Activated CD8-positive, alpha-beta T cell treated with anti-CD3 and anti-CD28 coated beads for 36 hours (primary cell): Measurements from ENCODE around the gene PARP2. TPM values are rescaled to one million over a fixed set of nuclear protein-coding genes. Genes with fewer than 3 reads are reported as not detected.

Source experiments
- ATAC-seq: fragments of 200-7000 bp; cut with Tn5 transposase; one replicate; pipeline ENCODE4 v1.10.0; 2021; ENCODE audit warnings: mild to moderate bottlenecking, moderate library complexity
- CTCF ChIA-PET: fragments of 350-600 bp; sonication (Branson Sonifier 250); formaldehyde crosslinking; loops from one replicate; lab custom pipeline; 2021; ENCODE audit warnings: antibody characterized with exemption; lab: Charles Lee
- POLR2A ChIA-PET: fragments of 350-600 bp; sonication (Branson Sonifier 250); formaldehyde crosslinking; loops from one replicate; lab custom pipeline; 2021; ENCODE audit warnings: antibody characterized with exemption; lab: Charles Lee
- DNase-seq: peaks from one replicate; pipeline ENCODE4 v3.0.0-alpha.2; 2020
- H3K27ac Mint-ChIP-seq: one replicate; pipeline ENCODE4 v1.8.0; 2021; ENCODE audit warnings: mild to moderate bottlenecking, mixed read lengths
- H3K27me3 Mint-ChIP-seq: one replicate; pipeline ENCODE4 v1.8.0; 2021; ENCODE audit warnings: mixed read lengths
- H3K36me3 Mint-ChIP-seq: one replicate; pipeline ENCODE4 v1.8.0; 2021; ENCODE audit warnings: low read depth, mixed read lengths
- H3K4me1 Mint-ChIP-seq: one replicate; pipeline ENCODE4 v1.8.0; 2021; ENCODE audit warnings: low read depth, mixed read lengths
- H3K4me3 Mint-ChIP-seq: one replicate; pipeline ENCODE4 v1.8.0; 2021; ENCODE audit warnings: mild to moderate bottlenecking, moderate library complexity, mixed read lengths
- H3K9me3 Mint-ChIP-seq: one replicate; pipeline ENCODE4 v1.8.0; 2021; ENCODE audit warnings: mixed read lengths
- intact Hi-C: fragments of 100-400 bp; cut with micrococcal nuclease; formaldehyde crosslinking; loops from one replicate; pipeline ENCODE4 v1.10.0; 2022
- total RNA-seq, 2 experiments: library from RNA; stranded (reverse); gene quantifications; one replicate each; pipeline ENCODE4 v1.2.3, GENCODE V29; 2021
- TF ChIP-seq, protein P1 (sequence below): fragments of 200-600 bp; IDR thresholded peaks from one replicate; pipeline ENCODE4 v1.8.0; 2022; ENCODE audit warnings: antibody characterized with exemption, mild to moderate bottlenecking

The PARP2 gene
- total RNA-seq, 2 experiments from 2014 or later = 45.7 to 46.5 TPM

- no peak overlapping the region for H3K27ac Mint-ChIP-seq
- TF ChIP-seq, protein P1, sequence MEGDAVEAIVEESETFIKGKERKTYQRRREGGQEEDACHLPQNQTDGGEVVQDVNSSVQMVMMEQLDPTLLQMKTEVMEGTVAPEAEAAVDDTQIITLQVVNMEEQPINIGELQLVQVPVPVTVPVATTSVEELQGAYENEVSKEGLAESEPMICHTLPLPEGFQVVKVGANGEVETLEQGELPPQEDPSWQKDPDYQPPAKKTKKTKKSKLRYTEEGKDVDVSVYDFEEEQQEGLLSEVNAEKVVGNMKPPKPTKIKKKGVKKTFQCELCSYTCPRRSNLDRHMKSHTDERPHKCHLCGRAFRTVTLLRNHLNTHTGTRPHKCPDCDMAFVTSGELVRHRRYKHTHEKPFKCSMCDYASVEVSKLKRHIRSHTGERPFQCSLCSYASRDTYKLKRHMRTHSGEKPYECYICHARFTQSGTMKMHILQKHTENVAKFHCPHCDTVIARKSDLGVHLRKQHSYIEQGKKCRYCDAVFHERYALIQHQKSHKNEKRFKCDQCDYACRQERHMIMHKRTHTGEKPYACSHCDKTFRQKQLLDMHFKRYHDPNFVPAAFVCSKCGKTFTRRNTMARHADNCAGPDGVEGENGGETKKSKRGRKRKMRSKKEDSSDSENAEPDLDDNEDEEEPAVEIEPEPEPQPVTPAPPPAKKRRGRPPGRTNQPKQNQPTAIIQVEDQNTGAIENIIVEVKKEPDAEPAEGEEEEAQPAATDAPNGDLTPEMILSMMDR = no peak
- CTCF ChIA-PET = interaction anchor here (1.1 to 1.4 kb wide), 3 partner anchors 14 to 57 kb away, joined by 3 to 4 read pairs (median 3); no protein-coding TSS in a partner anchor
- no peak for DNase-seq
- peaks cover 47% of the 10 kb centered on the region for H3K36me3 Mint-ChIP-seq
- H3K4me3 Mint-ChIP-seq = no peak overlapping the region
- intact Hi-C loops = no loop called here
- ATAC-seq = no peak
- H3K4me1 Mint-ChIP-seq = peaks cover 5% of the 10 kb centered on the region
- POLR2A ChIA-PET = interaction anchor here (1.5 kb wide), 1 partner anchor 25 kb away, joined by 3 read pairs; no protein-coding TSS in a partner anchor
- H3K9me3 Mint-ChIP-seq = no peaks in the 10 kb centered on the region
- H3K27me3 Mint-ChIP-seq = no peaks in the 10 kb centered on the region
Measured at GRCh38 chr14:20384321-20384720, 40.9 kb downstream of the PARP2 start.

DNA sequence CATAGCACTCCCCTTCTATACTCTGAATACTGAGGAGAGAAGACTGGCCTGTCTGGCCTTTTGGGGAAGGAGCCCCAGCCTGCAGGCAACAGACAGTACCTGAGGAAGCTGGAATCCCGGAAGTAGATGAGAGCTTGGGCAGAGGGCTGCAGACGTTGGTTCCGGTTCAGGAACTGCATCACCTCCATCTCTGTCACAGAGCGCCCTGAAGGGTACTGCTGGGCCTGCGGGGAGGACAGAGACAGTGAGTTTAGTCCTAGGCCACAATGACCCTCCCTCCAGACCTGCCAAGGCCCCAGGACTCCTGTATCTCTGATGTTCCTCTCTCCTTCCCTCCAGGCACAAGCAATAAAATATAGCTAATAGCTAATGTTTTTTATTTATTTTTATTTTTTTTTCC is 41.5 kb downstream of the PARP2 start:
- H3K27ac Mint-ChIP-seq = no peak overlapping the region
- H3K4me1 Mint-ChIP-seq = peaks cover 5% of the 10 kb centered on the region
- CTCF ChIA-PET = interaction anchor here (1.1 to 1.4 kb wide), 4 partner anchors 9 to 57 kb away, joined by 3 to 4 read pairs (median 4); no protein-coding TSS in a partner anchor
- intact Hi-C loops = no loop called here
- ATAC-seq (no peak), DNase-seq (no peak)
- H3K4me3 Mint-ChIP-seq = no peak overlapping the region
- POLR2A ChIA-PET = interaction anchor here (0.7 to 1.5 kb wide), 3 partner anchors 11 to 70 kb away, joined by 3 to 4 read pairs (median 3); partner anchors contain the start of gene APEX1
- H3K36me3 Mint-ChIP-seq = peaks cover 50% of the 10 kb centered on the region
- no peaks in the 10 kb centered on the region for H3K27me3 Mint-ChIP-seq
- H3K9me3 Mint-ChIP-seq = no peaks in the 10 kb centered on the region
- TF ChIP-seq, protein P1 = no peak

- TF ChIP-seq, protein P1 = no peak
- peaks cover 51% of the 10 kb centered on the region for H3K36me3 Mint-ChIP-seq
- no peak overlapping the region for H3K27ac Mint-ChIP-seq
- no peak overlapping the region for H3K4me3 Mint-ChIP-seq
- DNase-seq = no peak
- no peaks in the 10 kb centered on the region for H3K27me3 Mint-ChIP-seq
- ATAC-seq = no peak
- ChIA-PET POLR2A (no interaction called here), CTCF (no interaction called here)
- no peaks in the 10 kb centered on the region for H3K9me3 Mint-ChIP-seq
- H3K4me1 Mint-ChIP-seq = no peaks in the 10 kb centered on the region
- intact Hi-C loops = no loop called here
Measured at GRCh38 chr14:20386276-20386855, 42.9 kb downstream of the PARP2 start.

- H3K27me3 Mint-ChIP-seq = no peaks in the 10 kb centered on the region
- TF ChIP-seq, protein P1 = no peak
- no peaks in the 10 kb centered on the region for H3K9me3 Mint-ChIP-seq
- DNase-seq = no peak
- H3K36me3 Mint-ChIP-seq = peaks cover 44% of the 10 kb centered on the region
- no peak for ATAC-seq
- H3K27ac Mint-ChIP-seq = no peak overlapping the region
- POLR2A ChIA-PET = no interaction called here
- intact Hi-C loops = no loop called here
- H3K4me1 Mint-ChIP-seq = no peaks in the 10 kb centered on the region
- CTCF ChIA-PET = no interaction called here
- no peak overlapping the region for H3K4me3 Mint-ChIP-seq
Measured at GRCh38 chr14:20387576-20387975, 44.1 kb downstream of the PARP2 start.

DNA sequence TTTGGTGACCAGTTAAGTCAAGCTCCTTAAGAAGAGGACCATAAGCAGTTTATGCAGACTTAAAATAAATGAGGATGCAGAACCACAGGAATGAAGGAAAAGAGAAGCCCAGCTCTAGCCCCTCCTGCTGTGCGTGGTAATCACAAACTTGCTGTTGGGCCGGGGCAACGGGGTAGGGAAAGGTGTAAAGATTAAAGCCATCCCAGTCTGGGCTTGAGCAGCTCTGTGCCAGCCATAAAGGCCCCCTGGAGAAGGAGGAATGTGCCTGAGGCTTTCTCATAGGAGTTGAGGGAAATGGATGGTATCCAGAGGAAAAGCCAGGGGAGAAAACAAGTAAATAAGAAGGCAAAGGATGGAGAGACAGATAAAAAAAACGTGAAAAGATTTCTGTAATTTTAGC is 44.7 kb downstream of the PARP2 start:
- ChIA-PET CTCF (no interaction called here), POLR2A (no interaction called here)
- Mint-ChIP-seq H3K4me3 (no peak overlapping the region), H3K9me3 (no peaks in the 10 kb centered on the region), H3K4me1 (no peaks in the 10 kb centered on the region), H3K36me3 (peaks cover 41% of the 10 kb centered on the region), H3K27ac (no peak overlapping the region), H3K27me3 (no peaks in the 10 kb centered on the region)
- ATAC-seq = no peak
- DNase-seq = no peak
- intact Hi-C loops = no loop called here
- TF ChIP-seq, protein P1 = no peak
